Keratinocyte (primary cell): Measurements from ENCODE around the gene WNT1.

Source experiments
- CTCF ChIP-seq, 3 experiments: IDR thresholded peaks in 1 of 3; conservative IDR thresholded peaks in 1 of 3; optimal IDR thresholded peaks in 1 of 3; 2 replicates in 2 of 3; 3 replicates in 1 of 3; pipeline versions ENCODE3 to v1.5.1; 2011; ENCODE audit warnings: low read length in 3 of 3, mild to moderate bottlenecking in 3 of 3, moderate library complexity in 2 of 3, control low read depth in 1 of 3, inconsistent platforms in 1 of 3; ENCODE audit not compliant: insufficient read depth in 2 of 3; ENCODE audit errors: extremely low read depth in 1 of 3
- EZH2 ChIP-seq: IDR thresholded peaks from one replicate; pipeline ENCODE4 v1.6.1; 2012; ENCODE audit warnings: inconsistent platforms, mild to moderate bottlenecking, low read length, moderate library complexity

GRCh38 chr12:49026101-49026500, 48.0 kb downstream of the WNT1 start:
- no peak for TF ChIP-seq CTCF (optimal IDR thresholded peaks at IDR 0.05 in 1 of 3, IDR thresholded peaks at IDR 0.05 in 1 of 3, conservative IDR thresholded peaks at IDR 0.05 in 1 of 3; ENCODE audit: extremely low read depth in 1 of 3, insufficient read depth in 2 of 3, low read length in 3 of 3)
- TF ChIP-seq EZH2 = no peak
